ENCODE measurements around the gene ARHGEF7. TPM values are rescaled to one million over a fixed set of nuclear protein-coding genes. Genes with fewer than 3 reads are reported as not detected.

ARHGEF7 gene
- total RNA-seq, 2 donors from 2014 or later = 46.7 to 50.7 TPM

DNA sequence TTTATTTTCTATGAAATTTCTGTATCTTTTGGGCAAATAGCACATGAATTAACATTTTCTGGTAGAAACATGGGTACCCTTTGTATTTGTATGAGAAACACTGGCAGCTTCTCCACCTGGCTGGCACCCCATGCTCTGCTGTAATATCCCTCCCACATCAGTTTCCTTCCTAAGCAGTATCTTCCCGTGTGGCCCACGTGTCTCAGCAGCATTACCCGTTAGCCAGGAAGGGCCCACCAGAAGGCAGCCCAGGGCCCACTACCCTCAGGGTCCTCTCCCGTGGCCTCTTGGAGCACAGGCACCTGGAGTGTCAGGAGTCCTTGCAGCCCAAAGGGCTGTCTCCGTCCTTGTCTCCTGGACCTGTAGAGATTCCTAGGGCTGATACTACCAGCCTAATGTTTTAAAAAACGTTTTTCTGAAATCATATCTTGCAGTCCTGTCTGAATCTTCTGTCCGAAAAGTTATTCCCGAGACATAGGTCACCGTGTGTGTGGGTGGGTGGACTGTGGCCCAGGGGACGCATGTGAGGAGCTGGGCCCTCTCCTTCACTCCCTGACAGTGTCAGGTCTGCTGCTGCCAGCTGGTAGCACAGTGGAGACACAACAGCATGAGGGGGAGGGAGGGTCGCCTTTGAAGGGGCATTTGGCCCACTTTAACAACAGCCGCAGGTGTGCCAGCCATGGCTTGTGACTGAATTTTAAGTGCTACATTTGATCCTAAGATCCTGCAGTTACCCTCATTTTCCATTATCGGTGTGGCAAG, 183.3 kb downstream of the ARHGEF7 start:
- TF ChIP-seq, protein P1, sequence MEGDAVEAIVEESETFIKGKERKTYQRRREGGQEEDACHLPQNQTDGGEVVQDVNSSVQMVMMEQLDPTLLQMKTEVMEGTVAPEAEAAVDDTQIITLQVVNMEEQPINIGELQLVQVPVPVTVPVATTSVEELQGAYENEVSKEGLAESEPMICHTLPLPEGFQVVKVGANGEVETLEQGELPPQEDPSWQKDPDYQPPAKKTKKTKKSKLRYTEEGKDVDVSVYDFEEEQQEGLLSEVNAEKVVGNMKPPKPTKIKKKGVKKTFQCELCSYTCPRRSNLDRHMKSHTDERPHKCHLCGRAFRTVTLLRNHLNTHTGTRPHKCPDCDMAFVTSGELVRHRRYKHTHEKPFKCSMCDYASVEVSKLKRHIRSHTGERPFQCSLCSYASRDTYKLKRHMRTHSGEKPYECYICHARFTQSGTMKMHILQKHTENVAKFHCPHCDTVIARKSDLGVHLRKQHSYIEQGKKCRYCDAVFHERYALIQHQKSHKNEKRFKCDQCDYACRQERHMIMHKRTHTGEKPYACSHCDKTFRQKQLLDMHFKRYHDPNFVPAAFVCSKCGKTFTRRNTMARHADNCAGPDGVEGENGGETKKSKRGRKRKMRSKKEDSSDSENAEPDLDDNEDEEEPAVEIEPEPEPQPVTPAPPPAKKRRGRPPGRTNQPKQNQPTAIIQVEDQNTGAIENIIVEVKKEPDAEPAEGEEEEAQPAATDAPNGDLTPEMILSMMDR (IDR thresholded peaks at IDR 0.05) = no peak
- no peak overlapping the region for H3K27ac ChIP-seq
- H3K9ac ChIP-seq (ENCODE audit: low read depth in 2 of 2, low read length in 2 of 2) = no peak overlapping the region
- intact Hi-C loops (cut with DNase I) = no loop called here
- H3K4me3 ChIP-seq = no peak overlapping the region
- no peaks in the 10 kb centered on the region for H3K9me3 ChIP-seq
- H3K4me1 ChIP-seq = no peaks in the 10 kb centered on the region
- peaks cover 4% of the 10 kb centered on the region for H3K36me3 ChIP-seq
- no peak for DNase-seq
- H3K27me3 ChIP-seq = no peaks in the 10 kb centered on the region

DNA sequence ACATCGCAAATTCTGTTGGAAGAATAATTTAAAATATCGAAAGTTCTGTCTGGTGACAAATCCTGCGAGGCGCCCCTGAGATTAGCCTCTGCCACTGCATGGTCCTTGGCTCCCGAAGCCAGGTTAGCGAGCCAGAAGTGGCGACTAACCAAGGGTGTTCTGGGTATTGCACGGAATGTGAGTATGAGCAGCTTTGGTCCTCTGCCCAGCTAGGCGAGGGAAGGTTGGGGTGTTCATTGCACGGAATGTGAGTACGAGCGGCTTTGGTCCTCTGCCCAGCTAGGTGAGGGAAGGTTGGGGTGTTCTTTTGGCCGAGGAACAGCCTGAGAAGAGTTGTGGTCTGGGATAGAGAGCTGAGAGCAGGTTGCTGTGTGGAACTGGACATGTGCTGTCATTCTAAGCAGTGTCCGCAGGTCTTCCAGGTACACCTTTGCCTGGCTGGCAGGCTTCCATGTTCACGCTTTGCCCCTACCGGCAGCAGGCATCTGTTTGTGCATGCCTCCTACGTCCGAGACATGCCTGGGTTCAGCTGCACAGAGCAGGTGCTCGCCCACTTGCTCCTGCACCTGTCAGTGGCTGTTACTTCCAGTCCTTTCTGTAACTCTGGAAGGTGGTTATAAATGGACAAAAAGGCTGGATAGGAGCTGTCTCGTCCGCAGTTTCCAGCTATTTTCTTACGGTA, 187.1 kb downstream of the ARHGEF7 start:
- H3K27me3 ChIP-seq = no peaks in the 10 kb centered on the region
- no peak overlapping the region for H3K9ac ChIP-seq (ENCODE audit: low read depth in 2 of 2, low read length in 2 of 2)
- TF ChIP-seq, protein P1 (IDR thresholded peaks at IDR 0.05) = no peak
- no peaks in the 10 kb centered on the region for H3K9me3 ChIP-seq
- no peak overlapping the region for H3K27ac ChIP-seq
- no peak overlapping the region for H3K4me3 ChIP-seq
- no peak for DNase-seq
- no peaks in the 10 kb centered on the region for H3K4me1 ChIP-seq
- intact Hi-C loops (cut with DNase I) = no loop called here
- peaks cover 9% of the 10 kb centered on the region for H3K36me3 ChIP-seq

DNA sequence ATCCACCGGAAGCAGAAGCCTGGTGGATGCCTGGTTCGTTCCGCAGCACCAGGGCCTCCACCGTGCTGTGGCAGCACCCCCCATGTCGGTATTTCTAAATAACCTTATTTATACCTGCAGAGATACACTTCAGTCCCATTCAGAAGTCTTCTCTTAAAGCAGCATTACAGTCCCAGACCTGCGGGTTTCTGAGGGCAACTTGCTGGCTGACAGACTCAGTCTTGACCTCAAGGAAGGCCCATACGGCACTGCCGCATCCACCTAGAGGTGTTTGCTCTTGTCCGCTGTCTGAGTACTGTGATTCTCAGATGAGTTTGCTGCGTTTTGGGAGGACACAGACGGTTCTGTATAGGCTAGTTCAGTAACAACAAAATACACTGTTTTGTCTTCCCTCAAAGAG, 188.4 kb downstream of the ARHGEF7 start:
- DNase-seq = no peak
- TF ChIP-seq, protein P1 (IDR thresholded peaks at IDR 0.05) = no peak
- H3K9ac ChIP-seq (ENCODE audit: low read depth in 2 of 2, low read length in 2 of 2) = no peak overlapping the region
- no peaks in the 10 kb centered on the region for H3K9me3 ChIP-seq
- no peaks in the 10 kb centered on the region for H3K27me3 ChIP-seq
- H3K4me3 ChIP-seq = no peak overlapping the region
- H3K4me1 ChIP-seq = no peaks in the 10 kb centered on the region
- H3K27ac ChIP-seq = no peak overlapping the region
- intact Hi-C loops (cut with DNase I) = no loop called here
- peaks cover 9% of the 10 kb centered on the region for H3K36me3 ChIP-seq

DNA sequence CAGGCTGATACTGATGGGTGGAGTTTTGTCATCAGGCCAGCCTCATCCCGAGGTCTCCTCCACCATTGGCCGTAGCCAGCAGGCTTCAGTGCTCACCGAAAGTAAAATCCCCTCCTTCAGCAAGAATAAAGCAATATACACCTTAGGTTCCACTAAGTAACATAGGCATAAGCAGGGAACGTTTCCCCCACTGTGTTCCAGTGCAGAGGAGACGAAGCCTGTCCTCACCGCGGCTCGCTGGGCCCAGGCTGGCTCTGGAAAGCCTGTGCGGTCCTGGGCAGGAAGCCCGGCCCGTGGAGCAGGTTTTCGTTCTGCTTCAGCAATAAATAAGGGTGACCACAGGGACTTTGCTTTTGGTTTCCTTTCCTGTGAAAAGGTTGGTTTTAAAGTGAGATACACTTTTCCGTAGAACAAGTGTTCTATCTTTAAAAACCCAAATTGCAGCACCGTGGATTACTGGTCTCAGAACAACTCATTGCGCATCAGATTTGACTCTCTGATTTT, 189.0 kb downstream of the ARHGEF7 start:
- Histone ChIP-seq H3K9ac (ENCODE audit: low read depth in 2 of 2, low read length in 2 of 2) (no peak overlapping the region), H3K27ac (no peak overlapping the region), H3K4me1 (no peaks in the 10 kb centered on the region), H3K9me3 (no peaks in the 10 kb centered on the region), H3K4me3 (no peak overlapping the region), H3K27me3 (no peaks in the 10 kb centered on the region), H3K36me3 (peaks cover 9% of the 10 kb centered on the region)
- intact Hi-C loops (cut with DNase I) = no loop called here
- no peak for DNase-seq
- TF ChIP-seq, protein P1 (IDR thresholded peaks at IDR 0.05) = no peak

DNA sequence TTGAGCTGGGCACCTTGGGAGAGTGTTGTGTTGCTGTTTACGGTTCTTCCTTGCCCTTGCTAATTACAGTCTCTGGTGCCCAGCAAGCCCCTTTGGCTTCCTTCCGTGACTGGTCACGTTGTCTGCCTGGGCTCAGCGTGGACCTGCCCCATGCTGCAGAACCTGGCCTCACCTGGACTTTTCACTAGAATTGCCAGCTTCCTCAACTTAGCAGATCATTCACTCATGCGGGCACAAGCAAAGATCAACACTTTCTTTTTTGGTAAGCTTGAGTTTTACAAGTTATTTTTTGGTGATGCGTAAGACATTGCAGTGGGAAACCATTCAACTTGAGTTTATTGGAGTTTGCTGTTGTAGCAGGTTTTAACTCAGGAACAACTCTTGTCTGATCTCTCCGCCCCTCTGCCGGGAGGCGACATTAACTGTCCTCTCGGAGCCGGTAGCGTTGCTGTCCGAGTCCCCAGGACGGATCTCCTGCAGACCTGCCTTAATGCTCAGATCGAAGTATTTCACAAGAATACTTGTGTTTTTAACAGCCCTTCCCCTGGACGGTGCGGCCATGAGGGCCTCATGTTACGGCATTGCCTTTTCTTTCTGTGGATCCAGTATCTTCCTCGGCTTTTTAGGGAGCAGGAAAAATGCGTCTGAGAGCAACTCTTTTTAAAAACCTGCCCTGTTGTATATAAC, 189.6 kb downstream of the ARHGEF7 start:
- TF ChIP-seq, protein P1 (IDR thresholded peaks at IDR 0.05) = no peak
- H3K27me3 ChIP-seq = no peaks in the 10 kb centered on the region
- no peak overlapping the region for H3K27ac ChIP-seq
- no peak overlapping the region for H3K4me3 ChIP-seq
- intact Hi-C loops (cut with DNase I) = no loop called here
- H3K36me3 ChIP-seq = peaks cover 9% of the 10 kb centered on the region
- no peak for DNase-seq
- no peak overlapping the region for H3K9ac ChIP-seq (ENCODE audit: low read depth in 2 of 2, low read length in 2 of 2)
- H3K9me3 ChIP-seq = no peaks in the 10 kb centered on the region
- H3K4me1 ChIP-seq = no peaks in the 10 kb centered on the region
